ENCODE data around the gene IL5.

The IL5 gene

GRCh38 chr5:132561601-132562000 is 18.3 kb upstream of the IL5 start:
- TF ChIP-seq EP300 (IDR thresholded peaks at IDR 0.05; ENCODE audit: borderline replicate concordance) (no peak), EGR1 (IDR thresholded peaks at IDR 0.05) (no peak), YY1 (IDR thresholded peaks at IDR 0.05; ENCODE audit: low read depth) (no peak), MAX (IDR thresholded peaks at IDR 0.05) (no peak), ZBTB7A (IDR thresholded peaks at IDR 0.05; ENCODE audit: low read depth) (no peak), USF1 (IDR thresholded peaks at IDR 0.05) (no peak), RAD21 (IDR thresholded peaks at IDR 0.05; ENCODE audit: low read depth) (no peak), NFIC (IDR thresholded peaks at IDR 0.05) (no peak), TEAD4 (IDR thresholded peaks at IDR 0.05) (no peak), CREB1 (IDR thresholded peaks at IDR 0.05; ENCODE audit: low read depth) (no peak), FOXM1 (IDR thresholded peaks at IDR 0.05; ENCODE audit: borderline replicate concordance, low read depth) (no peak), CEBPB (IDR thresholded peaks at IDR 0.05) (no peak), TCF12 (IDR thresholded peaks at IDR 0.05; ENCODE audit: low read depth) (no peak), TAF1 (IDR thresholded peaks at IDR 0.05; ENCODE audit: low read depth) (no peak), REST (IDR thresholded peaks at IDR 0.05; ENCODE audit: low read depth) (no peak)

- TF ChIP-seq USF1 (IDR thresholded peaks at IDR 0.05) (no peak), REST (IDR thresholded peaks at IDR 0.05; ENCODE audit: low read depth) (no peak), RAD21 (IDR thresholded peaks at IDR 0.05; ENCODE audit: low read depth) (no peak), FOXM1 (IDR thresholded peaks at IDR 0.05; ENCODE audit: borderline replicate concordance, low read depth) (no peak), TCF12 (IDR thresholded peaks at IDR 0.05; ENCODE audit: low read depth) (no peak), YY1 (IDR thresholded peaks at IDR 0.05; ENCODE audit: low read depth) (no peak), TAF1 (IDR thresholded peaks at IDR 0.05; ENCODE audit: low read depth) (no peak), ZBTB7A (IDR thresholded peaks at IDR 0.05; ENCODE audit: low read depth) (no peak)
Observed at GRCh38 chr5:132559383-132560060, 16.2 kb upstream of the IL5 start.

- TF ChIP-seq CEBPB (IDR thresholded peaks at IDR 0.05): no peak
- no peak for TF ChIP-seq TAF1 (IDR thresholded peaks at IDR 0.05; ENCODE audit: low read depth)
- no peak for TF ChIP-seq EGR1 (IDR thresholded peaks at IDR 0.05)
- TF ChIP-seq FOXM1 (IDR thresholded peaks at IDR 0.05; ENCODE audit: borderline replicate concordance, low read depth): no peak
- no peak for TF ChIP-seq MAX (IDR thresholded peaks at IDR 0.05)
- no peak for TF ChIP-seq EP300 (IDR thresholded peaks at IDR 0.05; ENCODE audit: borderline replicate concordance)
- no peak for TF ChIP-seq ZBTB7A (IDR thresholded peaks at IDR 0.05; ENCODE audit: low read depth)
- no peak for TF ChIP-seq TCF12 (IDR thresholded peaks at IDR 0.05; ENCODE audit: low read depth)
- no peak for TF ChIP-seq REST (IDR thresholded peaks at IDR 0.05; ENCODE audit: low read depth)
Observed at GRCh38 chr5:132557478-132558172, 14.3 kb upstream of the IL5 start.

- TF ChIP-seq CEBPB (IDR thresholded peaks at IDR 0.05) (no peak), REST (IDR thresholded peaks at IDR 0.05; ENCODE audit: low read depth) (no peak), FOXM1 (IDR thresholded peaks at IDR 0.05; ENCODE audit: borderline replicate concordance, low read depth) (no peak), EGR1 (IDR thresholded peaks at IDR 0.05) (peak; percentile 52; the same call in 1 of the 2 replicates), MAX (IDR thresholded peaks at IDR 0.05) (peak; percentile 99), YY1 (IDR thresholded peaks at IDR 0.05; ENCODE audit: low read depth) (no peak), CREB1 (IDR thresholded peaks at IDR 0.05; ENCODE audit: low read depth) (0 out of 2 replicates have a peak, but pooled peaks have one; percentile 40), RAD21 (IDR thresholded peaks at IDR 0.05; ENCODE audit: low read depth) (no peak), NFIC (IDR thresholded peaks at IDR 0.05) (0 out of 2 replicates have a peak, but pooled peaks have one; percentile 30), EP300 (IDR thresholded peaks at IDR 0.05; ENCODE audit: borderline replicate concordance) (peak; percentile 37; the same call in 1 of the 2 replicates), TAF1 (IDR thresholded peaks at IDR 0.05; ENCODE audit: low read depth) (peak; percentile 88), USF1 (IDR thresholded peaks at IDR 0.05) (peak; percentile 99), ZBTB7A (IDR thresholded peaks at IDR 0.05; ENCODE audit: low read depth) (0 out of 2 replicates have a peak, but pooled peaks have one; percentile 45), TCF12 (IDR thresholded peaks at IDR 0.05; ENCODE audit: low read depth) (peak; percentile 68; the same call in 1 of the 2 replicates), TEAD4 (IDR thresholded peaks at IDR 0.05) (peak; percentile 23; the same call in 1 of the 2 replicates)
Observed at GRCh38 chr5:132556763-132557477, 13.6 kb upstream of the IL5 start, which contains the start of gene RAD50. Gene RAD50, plus strand, starts transcription at chr5:132556977. Its CDS starts 348 bp downstream, at chr5:132557325.

Measured in Ishikawa (cell line).